Right ventricle myocardium inferior (tissue), 1 donor: Measurements from ENCODE around the gene SLIT3. TPM values are rescaled to one million over a fixed set of nuclear protein-coding genes. Genes with fewer than 3 reads are reported as not detected.
"Not testable (repeated sequence)": the region's sequence is repeated elsewhere in the genome, so short reads cannot be mapped to it uniquely, and the experiment has no call there.

ENCODE experiments used
- ATAC-seq: fragments of 200-7000 bp; cut with Tn5 transposase; one replicate; pipeline ENCODE4 v1.9.1; 2020; ENCODE audit warnings: mild to moderate bottlenecking, moderate library complexity
- DNase-seq: peaks from one replicate; pipeline ENCODE4 v3.0.0; 2021; ENCODE audit errors: missing footprints
- intact Hi-C: fragments of 100-400 bp; cut with DNase I; formaldehyde crosslinking; loops from one replicate; pipeline ENCODE4 v1.11.0; 2022
- microRNA-seq: library from miRNA; unstranded; fragments of <30 nt; microRNA quantifications from one replicate; pipeline ENCODE4 v1.2.0, GENCODE V29; 2020
- total RNA-seq: library from RNA; stranded (reverse); fragmentation: NEBNext Ultra II Directional; extraction: Animal tissue kit (Norgen Biotek cat#: 25700); gene quantifications from one replicate; pipeline ENCODE4 v1.2.1, GENCODE V29; 2021
- donor health status: DM: no; HTN: yes; CAD: no; lungs with severe emphysema.

SLIT3 gene
- total RNA-seq, 1 donor from 2014 or later, result 12.4 TPM

DNA sequence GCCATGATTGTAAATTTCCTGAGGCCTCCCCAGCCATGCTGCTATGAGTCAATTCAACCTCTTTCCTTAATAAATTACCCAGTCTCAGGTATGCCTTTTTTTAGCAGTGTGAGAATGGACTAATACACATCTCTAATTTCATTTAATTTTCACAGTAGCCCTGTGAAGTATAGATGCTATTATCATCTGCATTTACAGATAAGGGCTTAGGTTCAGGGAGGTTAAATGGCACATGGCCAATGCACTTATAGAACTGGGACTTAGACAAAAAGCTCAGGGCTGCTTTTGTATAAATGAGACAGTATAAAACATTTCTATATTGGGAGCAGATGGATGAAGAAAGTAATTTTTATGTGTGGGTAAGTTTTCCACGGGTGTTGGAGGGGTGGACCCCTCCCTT lies 658.9 kb downstream of the SLIT3 start:
- ATAC-seq (no peak), DNase-seq (no peak)
- intact Hi-C loops, result no loop called here

DNA sequence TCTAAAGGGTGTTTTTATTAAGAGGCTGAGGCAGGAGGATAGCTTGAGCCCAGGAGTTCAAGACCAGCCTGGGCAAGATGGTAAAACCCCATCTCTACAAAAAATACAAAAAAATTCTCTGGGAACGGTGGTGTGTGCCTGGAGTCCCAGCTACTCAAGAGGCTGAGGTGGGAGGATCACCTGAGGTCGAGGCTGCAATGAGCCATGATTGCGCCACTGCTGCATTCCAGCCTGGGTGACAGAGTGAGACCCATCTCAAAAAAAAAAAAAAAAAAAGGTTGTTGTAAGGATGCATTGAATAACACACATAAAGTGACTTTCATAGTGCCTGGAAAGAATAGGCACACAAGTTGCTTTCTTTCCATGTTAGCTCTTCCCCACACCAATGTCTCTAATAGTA lies 662.1 kb downstream of the SLIT3 start:
- intact Hi-C loops, ATAC-seq, DNase-seq: not testable (repeated sequence)

DNA sequence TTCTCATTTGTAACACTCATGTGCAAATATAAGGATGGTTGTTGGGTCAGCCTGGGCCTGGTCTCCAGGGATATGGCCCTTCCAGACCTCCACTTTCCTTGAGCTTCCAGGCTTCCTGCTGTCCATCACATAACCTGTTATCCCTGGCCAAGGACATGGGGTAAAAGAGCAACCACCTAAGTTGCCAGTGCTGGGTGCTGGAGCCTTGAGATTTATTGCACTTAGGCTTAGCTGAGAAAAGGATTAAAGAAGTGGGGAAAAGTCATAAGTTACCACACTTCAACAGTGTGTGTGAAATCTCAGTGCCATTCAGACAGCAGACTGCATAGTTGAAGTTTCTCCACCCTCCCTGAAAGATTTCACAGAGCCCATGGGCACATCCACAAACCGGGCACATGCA lies 663.1 kb downstream of the SLIT3 start:
- intact Hi-C loops, result no loop called here
- DNase-seq (no peak), ATAC-seq (no peak)

- DNase-seq (no peak), ATAC-seq (no peak)
- intact Hi-C loops, result no loop called here
These were observed 663.7 kb downstream of the SLIT3 start for GRCh38 chr5:168637281-168637680.

DNA sequence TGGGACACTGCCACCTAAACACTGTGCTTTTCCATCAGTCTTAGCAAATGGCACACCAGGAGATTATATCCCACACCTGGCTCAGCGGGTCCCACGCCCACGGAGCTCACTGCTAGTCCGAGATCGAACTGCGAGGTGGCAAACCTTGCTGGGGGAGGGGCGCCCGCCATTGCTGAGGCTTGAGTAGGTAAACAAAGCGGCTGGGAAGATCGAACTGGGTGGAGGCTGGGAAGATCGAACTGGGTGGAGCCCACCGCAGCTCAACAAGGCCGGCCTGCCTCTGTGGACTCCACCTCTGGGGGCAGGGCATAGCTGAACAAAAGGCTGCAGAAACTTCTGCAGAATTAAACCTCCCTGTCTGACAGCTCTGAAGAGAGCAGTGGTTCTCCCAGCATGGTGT lies 670.0 kb downstream of the SLIT3 start:
- ATAC-seq, DNase-seq, intact Hi-C loops: not testable (repeated sequence)

DNA sequence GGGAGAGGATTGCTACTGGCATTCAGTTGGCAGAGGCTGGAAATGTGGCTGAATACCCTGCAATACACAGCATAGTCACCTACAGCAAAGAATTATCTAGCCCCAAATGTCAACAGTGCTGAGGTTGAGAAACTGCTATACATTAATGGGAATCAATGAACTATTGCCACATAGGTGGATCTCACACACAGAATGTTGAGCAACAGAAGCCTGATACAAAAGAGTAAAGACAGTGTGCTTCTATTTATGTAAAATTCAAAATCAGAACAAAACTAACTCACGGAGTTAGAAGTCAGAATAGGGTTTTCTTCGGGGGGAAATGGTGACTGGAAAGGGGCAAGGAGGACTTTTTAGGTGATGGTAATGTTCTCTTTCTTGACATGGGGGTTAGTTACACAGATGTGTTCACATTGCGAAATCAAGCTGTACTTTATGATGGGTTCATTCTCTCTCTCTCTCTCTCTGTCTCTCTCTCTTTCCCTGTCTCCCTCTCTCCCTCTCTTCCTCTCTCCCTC lies 676.0 kb downstream of the SLIT3 start:
- intact Hi-C loops, result no loop called here
- ATAC-seq (no peak), DNase-seq (no peak)

- ATAC-seq (no peak), DNase-seq (no peak)
These were observed 680.1 kb downstream of the SLIT3 start for GRCh38 chr5:168620807-168621206.

DNA sequence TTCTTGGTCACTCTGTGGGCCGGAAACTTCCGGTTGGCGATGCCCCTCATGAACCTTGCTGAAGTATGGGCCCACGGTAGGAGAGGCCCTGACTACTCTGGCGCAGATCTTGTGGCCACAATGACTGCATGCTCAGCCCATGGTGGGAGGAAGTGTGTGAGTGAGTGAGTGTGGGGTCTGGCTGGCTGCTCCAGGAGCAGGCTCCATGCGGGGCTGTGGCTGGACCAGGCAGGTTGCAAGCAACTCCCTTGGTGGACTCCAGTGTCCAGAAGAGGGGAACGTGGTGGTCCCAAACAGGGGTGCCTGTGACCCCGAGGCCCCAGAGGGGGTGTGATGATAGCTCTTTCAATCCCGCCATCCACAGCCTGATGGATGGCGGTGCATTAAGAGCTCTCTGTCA lies 686.3 kb downstream of the SLIT3 start:
- intact Hi-C loops, result no loop called here
- ATAC-seq (no peak), DNase-seq (no peak)

More at GRCh38 chr5:168620807-168621206, 680.1 kb downstream of the SLIT3 start:
- intact Hi-C loops, result no loop called here

- intact Hi-C loops, result no loop called here
- ATAC-seq (no peak), DNase-seq (no peak)
These were observed 686.9 kb downstream of the SLIT3 start for GRCh38 chr5:168613996-168614395.

- no peak for ATAC-seq
- intact Hi-C loops, result no loop called here
- no peak for DNase-seq
These were observed 687.5 kb downstream of the SLIT3 start for GRCh38 chr5:168613396-168613795.

DNA sequence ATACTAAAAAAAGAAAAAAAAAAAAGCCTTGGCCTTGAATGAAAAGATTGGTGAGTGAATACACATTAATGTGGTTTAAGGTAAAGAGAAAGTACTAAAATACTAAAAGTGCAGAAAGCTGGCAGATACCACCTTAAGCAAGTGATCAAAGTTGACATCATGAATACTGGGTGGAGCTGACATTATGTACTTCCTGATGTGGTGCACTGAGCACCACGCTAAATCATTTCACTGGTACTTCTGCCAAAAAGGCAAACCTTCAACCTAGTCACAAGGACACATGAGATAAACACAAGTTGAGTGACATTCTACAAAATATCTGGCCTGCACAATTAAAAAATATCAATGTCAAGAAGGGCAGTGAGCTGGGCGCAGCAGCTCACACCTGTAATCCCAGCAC lies 687.9 kb downstream of the SLIT3 start:
- intact Hi-C loops, result no loop called here
- ATAC-seq (peak; percentile 39), DNase-seq (no peak)

- intact Hi-C loops, result no loop called here
- no peak for DNase-seq
- ATAC-seq, result no peak
These were observed 688.8 kb downstream of the SLIT3 start for GRCh38 chr5:168612123-168612522.

Small RNAs within 50 kb of the gene (microRNA-seq; reads per million reads assigned to microRNA genes)
- gene MIR218-2, result not detected
- 4.3 reads per million, percentile 8 among the genes with 10 or more reads in this experiment for gene MIR585
